ENCODE data around the gene GPS1. TPM values are rescaled to one million over a fixed set of nuclear protein-coding genes. Genes with fewer than 3 reads are reported as not detected.
"Not testable (repeated sequence)": the region's sequence is repeated elsewhere in the genome, so short reads cannot be mapped to it uniquely, and the experiment has no call there.

Gene GPS1
- total RNA-seq, 6 donors from 2014 or later: 55.2 to 147 (median 108) TPM

DNA sequence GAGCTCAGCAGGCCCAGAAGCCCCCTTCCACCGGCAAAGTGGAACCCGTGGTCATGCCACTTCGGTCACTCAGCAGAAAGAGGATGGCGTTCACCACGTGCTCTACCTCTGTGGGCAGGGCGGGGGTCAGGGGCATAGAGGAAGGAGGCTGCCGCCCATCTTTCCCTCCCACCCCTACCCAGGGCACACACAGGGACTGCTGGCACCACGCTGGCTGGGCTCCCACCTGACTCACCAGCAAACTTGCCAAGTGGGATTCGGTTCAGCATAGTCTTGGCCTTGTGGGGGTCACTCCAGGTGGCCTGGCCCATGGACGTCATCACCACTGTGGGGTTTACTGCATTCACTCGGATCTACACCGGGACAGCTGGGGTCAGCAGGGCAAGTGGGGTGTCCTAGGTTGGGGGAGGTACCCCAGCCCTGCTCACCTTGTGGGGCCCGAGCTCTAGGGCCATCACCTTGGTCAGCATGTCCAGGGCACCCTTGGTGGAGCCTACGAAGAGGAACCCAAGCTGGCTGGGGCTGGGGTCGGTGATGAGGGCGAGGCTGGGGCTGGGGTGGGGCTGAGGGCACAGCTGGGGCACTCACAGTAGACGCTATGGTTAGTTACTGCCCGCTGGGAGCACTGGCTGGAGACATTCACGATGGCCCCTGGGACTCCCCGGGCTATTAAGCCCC lies 15.6 kb upstream of the GPS1 start:
- Histone ChIP-seq H3K27ac (peak overlapping the region in 3 of 4 donors; percentile 90 to 94 (median 90)), H3K36me3 (peaks cover 0 to 13% (median 0%) of the 10 kb centered on the region in 4 donors), H3K9me3 (no peaks in the 10 kb centered on the region), H3K4me3 (peak overlapping the region; percentile 64 to 78 (median 74)), H3K4me1 (peaks cover 21 to 38% (median 26%) of the 10 kb centered on the region in 4 donors), H3K27me3 (peaks cover 0 to 5% (median 1%) of the 10 kb centered on the region in 4 donors)
- ATAC-seq (ENCODE audit: low FRiP score in 2 of 2) (no peak), DNase-seq (peak in 1 of 2 donors; percentile 46)
- 87 to 94% methylated on average over 9 to 19 of the region's 20 CpGs for WGBS, 2 donors
- TF ChIP-seq, protein P1, sequence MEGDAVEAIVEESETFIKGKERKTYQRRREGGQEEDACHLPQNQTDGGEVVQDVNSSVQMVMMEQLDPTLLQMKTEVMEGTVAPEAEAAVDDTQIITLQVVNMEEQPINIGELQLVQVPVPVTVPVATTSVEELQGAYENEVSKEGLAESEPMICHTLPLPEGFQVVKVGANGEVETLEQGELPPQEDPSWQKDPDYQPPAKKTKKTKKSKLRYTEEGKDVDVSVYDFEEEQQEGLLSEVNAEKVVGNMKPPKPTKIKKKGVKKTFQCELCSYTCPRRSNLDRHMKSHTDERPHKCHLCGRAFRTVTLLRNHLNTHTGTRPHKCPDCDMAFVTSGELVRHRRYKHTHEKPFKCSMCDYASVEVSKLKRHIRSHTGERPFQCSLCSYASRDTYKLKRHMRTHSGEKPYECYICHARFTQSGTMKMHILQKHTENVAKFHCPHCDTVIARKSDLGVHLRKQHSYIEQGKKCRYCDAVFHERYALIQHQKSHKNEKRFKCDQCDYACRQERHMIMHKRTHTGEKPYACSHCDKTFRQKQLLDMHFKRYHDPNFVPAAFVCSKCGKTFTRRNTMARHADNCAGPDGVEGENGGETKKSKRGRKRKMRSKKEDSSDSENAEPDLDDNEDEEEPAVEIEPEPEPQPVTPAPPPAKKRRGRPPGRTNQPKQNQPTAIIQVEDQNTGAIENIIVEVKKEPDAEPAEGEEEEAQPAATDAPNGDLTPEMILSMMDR (IDR thresholded peaks at IDR 0.05): no peak
- TF ChIP-seq POLR2A (IDR thresholded peaks at IDR 0.05): no peak
- TF ChIP-seq EP300 (IDR thresholded peaks at IDR 0.05): no peak
- no peak for TF ChIP-seq POLR2AphosphoS5 (IDR thresholded peaks at IDR 0.05)

DNA sequence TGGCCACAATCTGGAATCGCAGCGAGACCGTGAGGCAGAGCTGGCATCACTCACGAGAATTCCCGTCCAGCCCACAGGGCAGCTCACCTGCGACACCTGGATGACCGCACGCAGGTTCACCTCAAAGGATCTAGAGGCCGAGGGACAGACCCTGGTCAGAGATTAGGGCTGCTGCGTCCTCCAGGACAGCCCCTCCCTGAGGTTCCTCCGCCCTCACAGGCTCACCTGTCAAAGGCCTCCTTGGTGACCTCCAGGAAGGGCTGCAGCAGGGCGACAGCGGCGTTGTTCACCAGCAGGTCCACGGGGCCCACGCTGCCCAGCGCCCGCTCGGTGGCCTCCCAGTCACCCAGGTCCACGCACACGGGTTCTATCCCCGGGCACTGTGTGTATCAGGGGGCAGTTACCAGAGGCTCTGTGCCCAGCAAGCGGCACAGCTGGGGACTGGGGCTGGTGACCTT lies 15.0 kb upstream of the GPS1 start:
- 41% methylated on average over 19 of the region's 23 CpGs; no CpG with 5 or more reads in 1 of the 2 donors for WGBS, 2 donors
- Histone ChIP-seq H3K27ac (peak overlapping the region; percentile 90 to 94 (median 90)), H3K4me1 (peaks cover 20 to 35% (median 25%) of the 10 kb centered on the region in 4 donors), H3K27me3 (peaks cover 0 to 5% (median 1%) of the 10 kb centered on the region in 4 donors), H3K36me3 (peaks cover 0 to 13% (median 0%) of the 10 kb centered on the region in 4 donors), H3K9me3 (no peaks in the 10 kb centered on the region), H3K4me3 (peak overlapping the region; percentile 64 to 78 (median 74))
- TF ChIP-seq, protein P1 (IDR thresholded peaks at IDR 0.05): no peak
- no peak for TF ChIP-seq POLR2AphosphoS5 (IDR thresholded peaks at IDR 0.05)
- no peak for TF ChIP-seq POLR2A (IDR thresholded peaks at IDR 0.05)
- no peak for TF ChIP-seq EP300 (IDR thresholded peaks at IDR 0.05)
- DNase-seq (no peak), ATAC-seq (ENCODE audit: low FRiP score in 2 of 2) (no peak)

DNA sequence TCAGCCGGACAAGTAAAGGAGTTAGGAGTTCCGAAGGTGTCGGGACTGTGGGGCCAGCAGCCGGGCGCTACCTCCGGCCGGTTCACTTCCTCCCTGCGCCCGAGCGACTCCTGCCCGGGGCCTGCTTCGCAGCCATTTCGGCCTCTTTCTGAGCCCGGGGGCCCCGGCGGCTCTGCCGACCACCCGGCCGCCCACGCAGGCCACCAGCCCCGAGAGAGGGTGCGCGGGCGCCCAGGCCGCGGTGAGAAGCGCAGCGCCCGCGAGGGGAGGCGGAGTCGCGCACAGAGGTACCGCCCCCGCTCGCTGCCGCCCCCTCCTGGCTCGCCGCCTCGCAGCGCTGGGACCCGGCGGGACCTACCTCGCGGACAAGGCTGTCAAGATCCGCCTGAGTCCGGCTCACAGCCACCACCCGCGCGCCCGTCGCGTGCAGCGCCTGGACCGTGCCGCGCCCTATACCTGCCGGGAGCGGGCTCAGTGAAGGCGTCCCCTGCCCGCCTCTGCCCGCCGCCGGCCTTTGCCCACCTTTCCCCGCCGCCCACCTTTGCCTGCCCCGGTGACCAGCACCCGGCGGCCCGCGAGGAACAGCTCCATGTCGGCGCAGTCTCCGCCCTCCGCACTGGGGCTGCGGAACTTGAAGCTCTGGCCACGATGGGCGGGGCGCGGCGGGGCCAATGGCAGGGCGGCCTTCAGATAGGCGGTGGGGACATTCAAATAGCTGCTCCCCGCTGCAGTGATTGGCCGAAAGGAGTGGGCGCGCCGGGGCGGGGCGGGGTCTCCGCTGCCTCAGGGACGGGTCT lies 14.4 kb upstream of the GPS1 start, which contains the start of gene DCXR:
Gene DCXR, minus strand, starts transcription at position 606 of the 797 bp plus-strand sequence. Its CDS starts 15 bp downstream, at position 591.
- WGBS, 2 donors: 0% methylated on average over 5 to 38 of the region's 92 CpGs
- H3K4me1 ChIP-seq: peaks cover 15 to 29% (median 20%) of the 10 kb centered on the region in 4 donors

DNA sequence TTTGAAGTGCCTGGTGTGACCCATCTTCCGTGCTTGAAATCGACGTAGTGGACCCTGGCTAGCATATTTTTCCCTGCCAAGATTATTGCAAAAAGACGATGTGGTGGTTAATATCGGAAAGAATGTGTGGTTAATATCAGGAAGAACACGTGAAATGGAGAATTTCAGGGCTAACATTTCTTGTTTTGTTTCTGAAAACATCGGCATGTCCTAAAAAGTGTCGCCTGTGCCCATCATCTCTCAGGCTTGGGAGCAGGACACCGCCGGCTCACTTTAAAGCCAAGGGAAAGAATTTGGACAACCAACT lies 13.9 kb upstream of the GPS1 start:
- ATAC-seq (ENCODE audit: low FRiP score in 2 of 2) (no peak), DNase-seq (no peak)
- peaks cover 0 to 13% (median 0%) of the 10 kb centered on the region in 4 donors for H3K36me3 ChIP-seq
- no peak for TF ChIP-seq POLR2A (IDR thresholded peaks at IDR 0.05)
- TF ChIP-seq, protein P1 (IDR thresholded peaks at IDR 0.05): no peak
- no peak for TF ChIP-seq EP300 (IDR thresholded peaks at IDR 0.05)
- no peaks in the 10 kb centered on the region for H3K9me3 ChIP-seq
- peak overlapping the region; percentile 90 to 94 (median 90) for H3K27ac ChIP-seq
- H3K4me3 ChIP-seq: peak overlapping the region in 3 of 4 donors; percentile 64 to 78 (median 77)
- WGBS, 2 donors: 6 to 8% methylated on average over 10 of the region's 10 CpGs
- H3K4me1 ChIP-seq: peaks cover 14 to 26% (median 19%) of the 10 kb centered on the region in 4 donors
- H3K27me3 ChIP-seq: no peaks in the 10 kb centered on the region

More for the DNA sequence above, 14.4 kb upstream of the GPS1 start, which contains the start of gene DCXR:
- Histone ChIP-seq H3K27ac (peak within 1 kb of the TSS; percentile 90 to 94 (median 90)), H3K27me3 (no peaks in the 10 kb centered on the region), H3K36me3 (peaks cover 0 to 13% (median 0%) of the 10 kb centered on the region in 4 donors), H3K4me3 (peak within 1 kb of the TSS; percentile 64 to 78 (median 74)), H3K9me3 (no peaks in the 10 kb centered on the region)
- DNase-seq (peak; percentile 99 to 100), ATAC-seq (ENCODE audit: low FRiP score in 2 of 2) (peak; percentile 97 to 99)
- TF ChIP-seq EP300 (IDR thresholded peaks at IDR 0.05): peak in 1 of 4 donors; percentile 27
- TF ChIP-seq, protein P1 (IDR thresholded peaks at IDR 0.05): peak; percentile 84 to 95 (median 93)
- peak; percentile 83 to 99 for TF ChIP-seq POLR2AphosphoS5 (IDR thresholded peaks at IDR 0.05)
- peak in 3 of 4 donors; percentile 62 to 98 (median 97) for TF ChIP-seq POLR2A (IDR thresholded peaks at IDR 0.05)

DNA sequence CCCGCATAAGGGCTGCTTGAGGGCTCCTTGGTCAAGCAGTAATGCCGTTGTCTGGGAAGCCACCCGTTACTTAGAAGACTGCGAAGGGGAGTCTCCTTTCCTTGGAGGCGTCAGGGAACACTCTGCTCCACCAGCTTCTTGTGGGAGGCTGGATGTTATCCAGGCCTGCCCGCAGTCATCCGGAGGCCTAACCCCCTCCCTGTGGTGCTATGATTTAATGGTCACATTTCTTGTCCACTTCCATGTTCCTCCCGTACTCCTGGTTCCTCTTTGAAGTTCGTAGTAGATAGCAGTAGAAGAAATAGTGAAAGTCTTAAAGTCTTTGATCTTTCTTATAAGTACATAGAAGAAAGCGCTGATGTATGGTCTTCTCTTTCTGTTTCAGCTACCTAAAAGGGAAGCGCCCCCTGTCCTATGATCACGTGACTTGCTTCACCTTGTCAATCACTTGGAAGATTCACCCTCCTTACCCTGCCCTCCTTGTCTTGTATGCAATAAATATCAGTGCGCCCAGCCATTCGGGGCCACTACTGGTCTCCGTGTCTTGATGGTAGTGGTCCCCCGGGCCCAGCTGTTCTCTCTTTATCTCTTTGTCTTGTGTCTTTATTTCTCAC lies 12.8 kb upstream of the GPS1 start:
- not testable (repeated sequence) for H3K27ac ChIP-seq; ATAC-seq (ENCODE audit: low FRiP score in 2 of 2)
- WGBS, 2 donors: 79 to 86% methylated on average over 16 of the region's 16 CpGs

More for the DNA sequence above, 12.8 kb upstream of the GPS1 start:
- H3K4me3 ChIP-seq, DNase-seq, H3K9me3 ChIP-seq, H3K27me3 ChIP-seq: not testable (repeated sequence)
- peaks cover 0 to 13% (median 0%) of the 10 kb centered on the region in 4 donors for H3K36me3 ChIP-seq
- H3K4me1 ChIP-seq: peaks cover 14 to 26% (median 19%) of the 10 kb centered on the region in 4 donors
